ENCODE measurements around the gene DLGAP1. TPM values are rescaled to one million over a fixed set of nuclear protein-coding genes. Genes with fewer than 3 reads are reported as not detected.

DLGAP1 gene
- total and polyA plus RNA-seq, 2 of the 13 experiments (the other 11 are each of a cell fraction or from before 2014, with no cell fraction given) = 0.01 TPM; not detected in 1

DNA sequence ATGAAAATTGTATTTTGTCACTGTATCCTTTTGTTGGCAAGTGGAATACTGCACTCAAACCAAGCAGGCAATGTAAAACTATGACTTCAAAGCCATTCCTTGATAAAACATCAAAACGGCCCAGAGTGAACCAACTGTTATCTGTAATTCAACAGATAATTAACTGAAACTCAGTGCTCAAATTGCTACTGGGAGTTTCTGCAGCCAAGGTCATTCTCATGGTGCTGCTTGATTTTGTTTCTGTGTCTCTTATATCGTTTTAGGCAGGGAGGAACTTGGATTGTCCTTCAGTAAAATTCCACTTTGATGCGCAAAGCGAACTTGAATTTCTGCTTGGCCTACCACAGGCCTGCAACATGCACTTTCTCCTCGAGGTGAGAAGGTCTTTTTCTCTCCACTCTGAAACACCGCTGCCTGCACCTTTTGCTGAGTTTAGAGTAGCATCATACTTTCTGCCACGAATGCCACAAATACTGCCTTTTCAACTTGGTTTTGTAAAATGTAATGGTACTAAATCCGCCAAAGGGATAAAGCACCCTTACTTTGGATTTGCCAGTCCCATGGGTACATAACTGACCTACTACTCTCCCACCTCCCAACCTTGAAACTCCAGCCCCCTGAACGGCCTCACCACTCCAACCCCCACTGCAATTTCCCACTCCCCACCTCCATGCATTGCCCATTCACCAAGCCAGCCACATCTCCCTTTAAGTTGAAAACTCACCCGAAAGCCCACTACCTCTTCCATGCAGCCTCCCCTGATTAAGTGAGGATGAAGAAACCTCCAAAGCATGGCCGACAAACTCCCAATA is 800.5 kb downstream of the DLGAP1 start (continued):
- TF ChIP-seq MZF1 (CRISPR knock-in tag; IDR thresholded peaks at IDR 0.05; ENCODE audit: borderline replicate concordance) = no peak
- no peak for TF ChIP-seq MAFG (CRISPR knock-in tag; IDR thresholded peaks at IDR 0.05)
- TF ChIP-seq, protein P1, sequence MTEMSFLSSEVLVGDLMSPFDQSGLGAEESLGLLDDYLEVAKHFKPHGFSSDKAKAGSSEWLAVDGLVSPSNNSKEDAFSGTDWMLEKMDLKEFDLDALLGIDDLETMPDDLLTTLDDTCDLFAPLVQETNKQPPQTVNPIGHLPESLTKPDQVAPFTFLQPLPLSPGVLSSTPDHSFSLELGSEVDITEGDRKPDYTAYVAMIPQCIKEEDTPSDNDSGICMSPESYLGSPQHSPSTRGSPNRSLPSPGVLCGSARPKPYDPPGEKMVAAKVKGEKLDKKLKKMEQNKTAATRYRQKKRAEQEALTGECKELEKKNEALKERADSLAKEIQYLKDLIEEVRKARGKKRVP (CRISPR knock-in tag; IDR thresholded peaks at IDR 0.05) = no peak
- no peak for TF ChIP-seq ZNF841 (CRISPR knock-in tag; IDR thresholded peaks at IDR 0.05; ENCODE audit: borderline replicate concordance)
- no peak for TF ChIP-seq AGO2 (optimal IDR thresholded peaks at IDR 0.05; ENCODE audit: low read depth, low read length)
- TF ChIP-seq ZNF720 (CRISPR knock-in tag; IDR thresholded peaks at IDR 0.05) = no peak
- TF ChIP-seq ZNF253 (CRISPR knock-in tag; IDR thresholded peaks at IDR 0.05; ENCODE audit: borderline replicate concordance) = no peak
- TF ChIP-seq, protein P2, sequence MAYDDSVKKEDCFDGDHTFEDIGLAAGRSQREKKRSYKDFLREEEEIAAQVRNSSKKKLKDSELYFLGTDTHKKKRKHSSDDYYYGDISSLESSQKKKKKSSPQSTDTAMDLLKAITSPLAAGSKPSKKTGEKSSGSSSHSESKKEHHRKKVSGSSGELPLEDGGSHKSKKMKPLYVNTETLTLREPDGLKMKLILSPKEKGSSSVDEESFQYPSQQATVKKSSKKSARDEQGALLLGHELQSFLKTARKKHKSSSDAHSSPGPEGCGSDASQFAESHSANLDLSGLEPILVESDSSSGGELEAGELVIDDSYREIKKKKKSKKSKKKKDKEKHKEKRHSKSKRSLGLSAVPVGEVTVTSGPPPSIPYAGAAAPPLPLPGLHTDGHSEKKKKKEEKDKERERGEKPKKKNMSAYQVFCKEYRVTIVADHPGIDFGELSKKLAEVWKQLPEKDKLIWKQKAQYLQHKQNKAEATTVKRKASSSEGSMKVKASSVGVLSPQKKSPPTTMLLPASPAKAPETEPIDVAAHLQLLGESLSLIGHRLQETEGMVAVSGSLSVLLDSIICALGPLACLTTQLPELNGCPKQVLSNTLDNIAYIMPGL (CRISPR knock-in tag; IDR thresholded peaks at IDR 0.05; ENCODE audit: borderline replicate concordance in 1 of 2, low read depth in 1 of 2) = no peak
- TF ChIP-seq, protein P3, sequence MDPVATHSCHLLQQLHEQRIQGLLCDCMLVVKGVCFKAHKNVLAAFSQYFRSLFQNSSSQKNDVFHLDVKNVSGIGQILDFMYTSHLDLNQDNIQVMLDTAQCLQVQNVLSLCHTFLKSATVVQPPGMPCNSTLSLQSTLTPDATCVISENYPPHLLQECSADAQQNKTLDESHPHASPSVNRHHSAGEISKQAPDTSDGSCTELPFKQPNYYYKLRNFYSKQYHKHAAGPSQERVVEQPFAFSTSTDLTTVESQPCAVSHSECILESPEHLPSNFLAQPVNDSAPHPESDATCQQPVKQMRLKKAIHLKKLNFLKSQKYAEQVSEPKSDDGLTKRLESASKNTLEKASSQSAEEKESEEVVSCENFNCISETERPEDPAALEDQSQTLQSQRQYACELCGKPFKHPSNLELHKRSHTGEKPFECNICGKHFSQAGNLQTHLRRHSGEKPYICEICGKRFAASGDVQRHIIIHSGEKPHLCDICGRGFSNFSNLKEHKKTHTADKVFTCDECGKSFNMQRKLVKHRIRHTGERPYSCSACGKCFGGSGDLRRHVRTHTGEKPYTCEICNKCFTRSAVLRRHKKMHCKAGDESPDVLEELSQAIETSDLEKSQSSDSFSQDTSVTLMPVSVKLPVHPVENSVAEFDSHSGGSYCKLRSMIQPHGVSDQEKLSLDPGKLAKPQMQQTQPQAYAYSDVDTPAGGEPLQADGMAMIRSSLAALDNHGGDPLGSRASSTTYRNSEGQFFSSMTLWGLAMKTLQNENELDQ (CRISPR knock-in tag; IDR thresholded peaks at IDR 0.05; ENCODE audit: borderline replicate concordance) = no peak
- no peak for TF ChIP-seq KAT2B (IDR thresholded peaks at IDR 0.05; ENCODE audit: borderline replicate concordance, low read depth, low read length)
- TF ChIP-seq, protein P4, sequence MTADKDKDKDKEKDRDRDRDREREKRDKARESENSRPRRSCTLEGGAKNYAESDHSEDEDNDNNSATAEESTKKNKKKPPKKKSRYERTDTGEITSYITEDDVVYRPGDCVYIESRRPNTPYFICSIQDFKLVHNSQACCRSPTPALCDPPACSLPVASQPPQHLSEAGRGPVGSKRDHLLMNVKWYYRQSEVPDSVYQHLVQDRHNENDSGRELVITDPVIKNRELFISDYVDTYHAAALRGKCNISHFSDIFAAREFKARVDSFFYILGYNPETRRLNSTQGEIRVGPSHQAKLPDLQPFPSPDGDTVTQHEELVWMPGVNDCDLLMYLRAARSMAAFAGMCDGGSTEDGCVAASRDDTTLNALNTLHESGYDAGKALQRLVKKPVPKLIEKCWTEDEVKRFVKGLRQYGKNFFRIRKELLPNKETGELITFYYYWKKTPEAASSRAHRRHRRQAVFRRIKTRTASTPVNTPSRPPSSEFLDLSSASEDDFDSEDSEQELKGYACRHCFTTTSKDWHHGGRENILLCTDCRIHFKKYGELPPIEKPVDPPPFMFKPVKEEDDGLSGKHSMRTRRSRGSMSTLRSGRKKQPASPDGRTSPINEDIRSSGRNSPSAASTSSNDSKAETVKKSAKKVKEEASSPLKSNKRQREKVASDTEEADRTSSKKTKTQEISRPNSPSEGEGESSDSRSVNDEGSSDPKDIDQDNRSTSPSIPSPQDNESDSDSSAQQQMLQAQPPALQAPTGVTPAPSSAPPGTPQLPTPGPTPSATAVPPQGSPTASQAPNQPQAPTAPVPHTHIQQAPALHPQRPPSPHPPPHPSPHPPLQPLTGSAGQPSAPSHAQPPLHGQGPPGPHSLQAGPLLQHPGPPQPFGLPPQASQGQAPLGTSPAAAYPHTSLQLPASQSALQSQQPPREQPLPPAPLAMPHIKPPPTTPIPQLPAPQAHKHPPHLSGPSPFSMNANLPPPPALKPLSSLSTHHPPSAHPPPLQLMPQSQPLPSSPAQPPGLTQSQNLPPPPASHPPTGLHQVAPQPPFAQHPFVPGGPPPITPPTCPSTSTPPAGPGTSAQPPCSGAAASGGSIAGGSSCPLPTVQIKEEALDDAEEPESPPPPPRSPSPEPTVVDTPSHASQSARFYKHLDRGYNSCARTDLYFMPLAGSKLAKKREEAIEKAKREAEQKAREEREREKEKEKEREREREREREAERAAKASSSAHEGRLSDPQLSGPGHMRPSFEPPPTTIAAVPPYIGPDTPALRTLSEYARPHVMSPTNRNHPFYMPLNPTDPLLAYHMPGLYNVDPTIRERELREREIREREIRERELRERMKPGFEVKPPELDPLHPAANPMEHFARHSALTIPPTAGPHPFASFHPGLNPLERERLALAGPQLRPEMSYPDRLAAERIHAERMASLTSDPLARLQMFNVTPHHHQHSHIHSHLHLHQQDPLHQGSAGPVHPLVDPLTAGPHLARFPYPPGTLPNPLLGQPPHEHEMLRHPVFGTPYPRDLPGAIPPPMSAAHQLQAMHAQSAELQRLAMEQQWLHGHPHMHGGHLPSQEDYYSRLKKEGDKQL (CRISPR knock-in tag; IDR thresholded peaks at IDR 0.05; ENCODE audit: low read depth) = no peak
- no peak for TF ChIP-seq HNRNPH1 (optimal IDR thresholded peaks at IDR 0.05; ENCODE audit: low read depth, low read length)
- no peak for TF ChIP-seq GZF1 (CRISPR knock-in tag; IDR thresholded peaks at IDR 0.05)
- TF ChIP-seq, protein P5, sequence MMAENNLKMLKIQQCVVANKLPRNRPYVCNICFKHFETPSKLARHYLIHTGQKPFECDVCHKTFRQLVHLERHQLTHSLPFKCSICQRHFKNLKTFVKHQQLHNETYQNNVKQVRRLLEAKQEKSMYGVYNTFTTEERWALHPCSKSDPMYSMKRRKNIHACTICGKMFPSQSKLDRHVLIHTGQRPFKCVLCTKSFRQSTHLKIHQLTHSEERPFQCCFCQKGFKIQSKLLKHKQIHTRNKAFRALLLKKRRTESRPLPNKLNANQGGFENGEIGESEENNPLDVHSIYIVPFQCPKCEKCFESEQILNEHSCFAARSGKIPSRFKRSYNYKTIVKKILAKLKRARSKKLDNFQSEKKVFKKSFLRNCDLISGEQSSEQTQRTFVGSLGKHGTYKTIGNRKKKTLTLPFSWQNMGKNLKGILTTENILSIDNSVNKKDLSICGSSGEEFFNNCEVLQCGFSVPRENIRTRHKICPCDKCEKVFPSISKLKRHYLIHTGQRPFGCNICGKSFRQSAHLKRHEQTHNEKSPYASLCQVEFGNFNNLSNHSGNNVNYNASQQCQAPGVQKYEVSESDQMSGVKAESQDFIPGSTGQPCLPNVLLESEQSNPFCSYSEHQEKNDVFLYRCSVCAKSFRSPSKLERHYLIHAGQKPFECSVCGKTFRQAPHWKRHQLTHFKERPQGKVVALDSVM (CRISPR knock-in tag; IDR thresholded peaks at IDR 0.05) = no peak
- TF ChIP-seq ZNF678 (CRISPR knock-in tag; IDR thresholded peaks at IDR 0.05) = no peak

All from HepG2 (cell line).